Mucosa of rectum (tissue), 2 donors: ENCODE results near the gene MTA3.

ENCODE experiments used
- H3K27ac ChIP-seq, 2 donors: one replicate each; pipeline ENCODE4 v1.7.0; 2013; ENCODE audit warnings: inconsistent platforms in 2 of 2, low read depth in 2 of 2, low read length in 2 of 2
- H3K27me3 ChIP-seq, 2 donors: one replicate each; pipeline ENCODE4 v1.7.0; 2013; ENCODE audit warnings: low read length in 2 of 2; ENCODE audit not compliant: control insufficient read depth in 2 of 2, insufficient read depth in 2 of 2
- H3K36me3 ChIP-seq, 2 donors: one replicate each; pipeline ENCODE4 v1.7.0; 2013; ENCODE audit warnings: low read length in 2 of 2; ENCODE audit not compliant: control insufficient read depth in 2 of 2, insufficient read depth in 2 of 2
- H3K4me1 ChIP-seq, 2 donors: one replicate each; pipeline ENCODE4 v1.7.0; 2013; ENCODE audit warnings: low read length in 2 of 2, mild to moderate bottlenecking in 1 of 2; ENCODE audit not compliant: control insufficient read depth in 2 of 2, insufficient read depth in 2 of 2
- H3K4me3 ChIP-seq, 2 donors: one replicate each; pipeline ENCODE4 v1.7.0; 2013; ENCODE audit warnings: low read length in 2 of 2
- H3K9ac ChIP-seq, 2 donors: one replicate each; pipeline ENCODE4 v1.7.0; 2013; ENCODE audit warnings: low read length in 2 of 2, low read depth in 1 of 2, mild to moderate bottlenecking in 1 of 2
- H3K9me3 ChIP-seq, 2 donors: one replicate each; pipeline ENCODE4 v1.7.0; 2013; ENCODE audit warnings: low read length in 2 of 2; ENCODE audit not compliant: control insufficient read depth in 2 of 2
- donor health status: healthy.
- donor health status: Normal muscosa, but diverticular disease.

MTA3 gene

DNA sequence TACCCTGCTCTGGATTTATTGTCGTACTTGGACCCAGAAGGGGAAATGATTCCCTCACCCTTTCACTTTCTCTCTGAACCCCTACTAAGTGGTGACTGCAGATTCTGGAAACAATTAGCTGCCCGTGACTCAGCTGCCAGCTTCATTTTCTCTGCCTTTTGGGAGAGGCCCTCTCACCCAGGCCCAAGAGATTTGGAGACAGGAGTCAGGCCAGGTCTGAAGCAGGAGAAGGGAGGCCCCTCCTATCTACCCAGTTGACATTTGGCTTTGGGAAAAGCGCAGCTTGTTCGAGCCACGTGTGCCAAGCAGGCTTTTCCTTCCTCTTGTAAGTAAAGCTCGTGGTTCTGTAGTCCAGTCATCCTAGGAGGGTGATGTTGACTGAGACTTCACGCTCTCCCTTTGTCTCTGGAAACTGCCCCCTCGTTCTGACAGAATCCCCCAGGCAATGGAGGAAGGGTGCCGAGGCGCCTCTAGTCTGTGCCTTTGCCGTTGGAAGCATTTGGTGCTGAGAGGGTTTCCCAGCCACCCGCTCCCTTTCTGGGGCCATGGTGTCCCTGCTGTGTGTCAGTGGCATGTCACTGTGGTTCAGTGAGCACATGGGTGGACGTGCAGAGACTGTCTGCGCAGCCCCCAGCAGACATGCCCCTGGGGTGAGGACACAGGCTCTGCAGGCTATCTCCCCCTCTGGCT, 186.9 kb downstream of the MTA3 start:
- Histone ChIP-seq H3K36me3 (peaks cover 8 to 9% of the 10 kb centered on the region in 2 donors), H3K9me3 (no peaks in the 10 kb centered on the region), H3K4me3 (no peak overlapping the region), H3K27ac (no peak overlapping the region), H3K4me1 (peaks cover 0 to 2% of the 10 kb centered on the region in 2 donors), H3K9ac (no peak overlapping the region), H3K27me3 (no peaks in the 10 kb centered on the region)

DNA sequence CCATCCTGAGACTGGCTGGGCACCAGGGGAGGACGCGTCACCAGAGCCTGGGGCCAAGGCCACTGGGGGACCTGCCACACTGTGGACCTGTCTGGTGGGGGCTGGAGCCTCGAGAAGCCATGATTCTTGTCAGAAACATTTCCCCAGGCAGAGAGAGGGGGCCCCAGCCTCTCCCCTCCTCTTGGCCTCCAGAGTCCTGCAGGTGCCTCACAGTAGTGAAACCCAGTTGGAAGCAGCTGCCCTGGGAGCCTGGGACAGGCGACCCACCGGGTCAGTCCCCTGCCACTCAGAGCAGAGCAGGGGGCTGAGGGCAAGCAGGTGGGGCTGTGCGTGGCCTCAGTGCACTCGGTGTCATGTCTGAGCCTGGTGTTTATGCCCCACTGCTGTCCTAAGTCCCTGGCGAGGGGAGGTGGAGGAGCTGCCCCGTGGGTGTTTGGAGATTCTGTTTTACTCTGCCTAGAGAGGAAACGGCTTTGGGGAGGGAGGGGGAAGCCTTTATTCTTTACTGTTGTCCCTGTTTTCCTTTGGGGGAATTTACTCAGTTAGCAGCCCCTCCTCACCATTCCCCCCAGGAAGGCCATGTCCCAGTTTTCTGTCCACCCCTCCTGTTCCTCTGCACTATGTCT, 187.8 kb downstream of the MTA3 start:
- Histone ChIP-seq H3K27ac (no peak overlapping the region), H3K4me1 (peaks cover 0 to 2% of the 10 kb centered on the region in 2 donors), H3K9me3 (no peaks in the 10 kb centered on the region), H3K27me3 (no peaks in the 10 kb centered on the region), H3K9ac (no peak overlapping the region), H3K4me3 (no peak overlapping the region), H3K36me3 (peaks cover 8 to 9% of the 10 kb centered on the region in 2 donors)

DNA sequence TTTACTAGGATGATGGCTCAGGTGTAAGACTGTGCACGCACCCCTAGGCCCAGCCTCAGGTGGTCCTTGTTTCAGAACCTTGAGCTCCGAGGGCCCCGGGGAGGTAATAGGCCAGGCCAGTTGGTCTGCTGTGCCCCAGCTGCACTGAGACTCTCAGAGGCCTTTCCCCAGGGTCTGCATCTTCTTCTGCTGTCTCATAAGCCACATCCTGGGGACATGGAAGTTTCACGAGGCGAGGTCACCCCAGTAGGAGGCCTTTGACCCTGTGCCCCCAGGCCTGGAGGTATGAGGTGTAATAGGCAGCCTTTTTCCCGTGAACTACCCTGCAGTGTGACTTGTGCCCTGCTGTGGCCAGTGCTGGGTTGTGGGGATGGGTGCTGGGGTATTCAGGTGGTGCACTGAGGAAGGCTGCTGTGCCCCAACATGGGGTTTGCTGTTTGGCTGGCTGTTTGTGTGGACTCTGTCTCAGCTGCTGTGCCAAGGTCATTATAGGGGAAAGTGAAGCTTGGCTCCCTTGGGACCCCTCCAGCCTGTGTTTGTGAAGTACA, 188.6 kb downstream of the MTA3 start:
- Histone ChIP-seq H3K36me3 (peaks cover 8 to 9% of the 10 kb centered on the region in 2 donors), H3K9me3 (no peaks in the 10 kb centered on the region), H3K4me3 (no peak overlapping the region), H3K9ac (no peak overlapping the region), H3K27me3 (peaks cover 0 to 2% of the 10 kb centered on the region in 2 donors), H3K27ac (no peak overlapping the region), H3K4me1 (peaks cover 0 to 2% of the 10 kb centered on the region in 2 donors)

DNA sequence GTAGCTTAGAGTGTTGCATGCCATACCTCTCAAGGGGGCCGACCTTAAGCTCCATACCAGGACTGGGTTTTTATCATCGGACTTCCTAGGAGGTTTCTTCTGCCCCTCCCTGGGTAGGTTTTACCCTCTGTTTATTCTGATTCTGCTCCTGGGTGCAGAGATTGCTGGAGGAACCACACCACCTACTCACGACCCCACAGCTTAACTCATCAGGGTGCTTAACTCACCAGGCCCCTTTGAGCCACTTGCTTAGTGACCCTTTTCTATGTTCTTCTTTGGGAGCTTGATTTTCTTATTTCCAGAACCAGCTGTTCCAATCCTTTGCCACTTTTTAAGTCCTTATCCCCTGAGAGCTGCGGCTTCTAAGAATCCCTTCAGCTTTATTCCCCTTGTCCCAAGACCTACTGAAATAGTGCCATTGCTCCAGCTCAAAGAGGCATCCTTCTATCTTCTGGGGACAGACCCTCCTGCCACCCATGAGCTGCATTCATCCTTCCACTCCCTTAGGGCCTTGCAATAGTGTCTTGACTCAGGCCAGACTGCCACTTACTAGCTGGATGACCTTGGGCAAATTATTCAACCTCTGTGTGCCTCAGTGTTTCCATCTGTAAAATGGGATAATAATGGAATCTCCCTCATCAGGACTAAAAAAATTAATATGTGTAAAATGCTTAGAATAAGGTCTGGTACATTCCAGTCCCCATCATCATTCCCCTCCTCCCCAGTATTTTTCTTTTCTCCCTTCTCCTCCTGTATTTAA, 189.7 kb downstream of the MTA3 start:
- no peak overlapping the region for H3K27ac ChIP-seq
- H3K4me1 ChIP-seq, result peaks cover 0 to 2% of the 10 kb centered on the region in 2 donors
- H3K36me3 ChIP-seq, result peaks cover 6 to 7% of the 10 kb centered on the region in 2 donors
- no peak overlapping the region for H3K9ac ChIP-seq
- H3K9me3 ChIP-seq, result no peaks in the 10 kb centered on the region
- H3K27me3 ChIP-seq, result peaks cover 0 to 2% of the 10 kb centered on the region in 2 donors
- no peak overlapping the region for H3K4me3 ChIP-seq

DNA sequence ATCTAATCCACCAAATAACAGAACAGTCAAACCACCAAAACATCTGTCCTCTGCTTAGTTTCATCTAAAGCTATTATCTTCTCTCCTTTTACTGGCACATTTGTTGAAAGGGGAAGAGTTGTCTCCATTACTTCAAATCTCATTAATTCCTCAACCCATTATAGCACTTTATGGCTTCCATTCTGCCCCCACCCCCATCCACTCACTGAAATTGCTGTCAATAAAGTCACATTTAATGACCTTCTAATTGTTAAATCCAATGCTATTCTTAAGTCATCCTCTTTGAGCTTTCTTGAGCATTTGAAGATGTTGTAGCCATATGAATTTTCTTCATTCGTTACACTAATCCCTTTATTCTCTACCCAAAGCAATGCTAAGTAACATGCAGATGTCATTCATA, 190.3 kb downstream of the MTA3 start:
- H3K9ac ChIP-seq, result no peak overlapping the region
- peaks cover 0 to 2% of the 10 kb centered on the region in 2 donors for H3K27me3 ChIP-seq
- no peak overlapping the region for H3K27ac ChIP-seq
- peaks cover 0 to 4% of the 10 kb centered on the region in 2 donors for H3K36me3 ChIP-seq
- no peaks in the 10 kb centered on the region for H3K9me3 ChIP-seq
- no peak overlapping the region for H3K4me3 ChIP-seq
- H3K4me1 ChIP-seq, result peaks cover 0 to 2% of the 10 kb centered on the region in 2 donors

DNA sequence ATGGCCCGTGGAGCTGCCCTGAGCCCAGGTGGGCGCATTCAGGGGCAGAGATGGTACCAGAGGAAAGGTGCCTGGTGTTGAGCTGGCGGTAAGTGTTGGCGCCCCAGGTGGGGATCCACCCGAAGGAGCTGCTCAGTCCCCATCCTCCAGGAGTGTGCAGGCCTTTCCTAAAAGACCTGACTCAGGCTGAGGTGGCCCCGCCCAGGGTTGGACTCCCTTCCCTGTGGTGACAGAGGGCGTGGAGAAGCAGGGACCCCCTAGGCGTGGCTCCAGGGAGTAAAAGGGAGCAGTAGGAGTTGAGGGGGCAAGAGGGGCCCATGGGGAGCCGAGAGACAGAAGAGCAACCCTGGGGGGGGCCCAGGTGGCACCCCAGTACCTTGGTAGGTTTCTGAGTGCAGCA, 193.1 kb downstream of the MTA3 start:
- H3K27ac ChIP-seq, result no peak overlapping the region
- no peak overlapping the region for H3K9ac ChIP-seq
- H3K4me3 ChIP-seq, result no peak overlapping the region
- no peaks in the 10 kb centered on the region for H3K9me3 ChIP-seq
- no peaks in the 10 kb centered on the region for H3K4me1 ChIP-seq
- H3K36me3 ChIP-seq, result peaks cover 0 to 4% of the 10 kb centered on the region in 2 donors
- peaks cover 0 to 2% of the 10 kb centered on the region in 2 donors for H3K27me3 ChIP-seq

DNA sequence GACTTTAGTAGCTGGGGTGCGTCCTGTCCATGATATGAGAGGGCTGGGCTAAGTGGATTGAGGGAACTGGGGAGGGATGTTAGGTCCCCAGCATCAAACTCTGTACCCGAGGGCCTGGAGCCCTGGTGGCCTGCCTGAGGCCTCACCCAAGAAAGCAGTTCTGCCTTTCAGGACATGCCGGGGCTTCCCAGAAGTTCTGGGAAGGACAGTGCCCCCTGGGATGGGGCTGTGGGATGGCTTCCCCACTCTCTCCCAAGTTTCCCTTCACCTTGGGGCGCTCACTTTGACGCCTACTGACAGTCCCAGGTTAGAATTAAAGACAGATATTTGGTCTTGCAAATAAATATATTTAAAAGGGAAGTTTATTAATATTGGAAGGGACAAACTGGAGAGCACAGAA, 193.7 kb downstream of the MTA3 start:
- H3K4me3 ChIP-seq, result no peak overlapping the region
- peaks cover 0 to 4% of the 10 kb centered on the region in 2 donors for H3K36me3 ChIP-seq
- H3K4me1 ChIP-seq, result no peaks in the 10 kb centered on the region
- H3K9ac ChIP-seq, result no peak overlapping the region
- no peak overlapping the region for H3K27ac ChIP-seq
- H3K27me3 ChIP-seq, result peaks cover 0 to 2% of the 10 kb centered on the region in 2 donors
- no peaks in the 10 kb centered on the region for H3K9me3 ChIP-seq

DNA sequence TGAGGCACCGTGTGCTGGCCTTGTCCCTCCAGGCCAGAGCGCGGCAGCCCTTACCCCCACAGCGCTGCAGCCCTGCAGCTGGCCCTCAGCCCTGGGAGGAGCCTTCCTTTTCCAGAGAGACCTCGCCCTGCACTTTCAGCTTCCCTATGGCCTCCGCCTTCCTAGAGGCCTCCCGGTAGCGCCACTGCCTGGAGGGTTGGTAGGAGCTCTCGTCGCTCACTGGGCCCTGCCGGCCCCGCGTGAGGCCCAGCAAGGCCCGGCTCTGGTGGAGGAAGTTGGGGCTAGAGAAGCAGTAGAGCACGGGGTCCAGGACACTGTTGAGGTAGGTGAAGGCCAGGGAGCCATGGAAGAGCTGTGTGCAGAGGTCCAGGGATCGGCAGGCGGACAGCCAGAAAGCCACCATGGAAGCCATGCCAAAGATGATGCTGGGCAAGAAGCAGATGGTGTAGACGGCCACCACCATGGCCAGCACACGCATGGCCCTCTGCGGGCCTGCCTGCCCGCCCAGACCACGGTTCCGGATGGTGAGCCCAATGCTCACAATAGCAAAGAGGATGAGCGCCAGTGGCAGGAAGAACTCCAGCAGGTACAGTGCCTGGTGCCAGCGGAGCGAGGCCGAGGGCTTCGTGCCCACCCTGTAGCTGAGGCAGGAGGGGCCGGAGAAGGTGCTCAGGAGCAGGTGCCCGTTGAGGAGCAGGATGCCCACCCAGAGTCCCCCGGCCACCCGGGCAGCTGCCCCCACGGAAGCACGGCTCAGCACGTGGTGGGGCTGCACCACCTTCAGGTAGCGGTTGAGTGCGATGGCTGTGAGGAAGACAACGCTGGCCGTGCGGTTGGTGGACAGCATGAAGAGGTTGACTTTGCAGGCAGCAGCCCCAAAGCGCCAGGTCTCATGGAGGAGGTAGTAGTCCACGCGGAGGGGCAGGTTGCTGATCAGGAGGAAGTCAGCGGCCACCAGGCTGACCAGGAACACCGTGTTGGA, 194.7 kb downstream of the MTA3 start:
- peaks cover 0 to 4% of the 10 kb centered on the region in 2 donors for H3K36me3 ChIP-seq
- H3K4me1 ChIP-seq, result no peaks in the 10 kb centered on the region
- H3K4me3 ChIP-seq, result no peak overlapping the region
- H3K27ac ChIP-seq, result no peak overlapping the region
- H3K9me3 ChIP-seq, result no peaks in the 10 kb centered on the region
- peaks cover 0 to 2% of the 10 kb centered on the region in 2 donors for H3K27me3 ChIP-seq
- H3K9ac ChIP-seq, result no peak overlapping the region

DNA sequence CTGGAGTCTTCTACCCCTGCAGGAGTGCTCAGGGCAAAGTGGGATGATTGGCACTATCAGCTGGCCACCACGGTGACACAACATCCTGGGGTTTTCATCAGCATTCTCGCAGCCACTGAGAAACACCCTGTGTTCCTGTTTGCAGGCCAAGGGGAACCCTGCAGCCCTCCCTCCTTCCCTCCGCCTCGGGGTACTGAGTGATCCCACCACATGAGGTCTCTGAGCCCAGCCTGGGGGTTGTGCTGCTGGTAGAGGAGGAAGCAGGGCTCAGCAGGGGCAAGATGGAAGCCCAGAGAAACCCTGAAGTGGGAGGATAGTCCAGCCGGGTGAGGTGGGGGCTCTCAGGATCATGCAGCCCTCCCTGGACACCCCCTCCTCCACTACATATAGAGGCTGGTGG, 195.7 kb downstream of the MTA3 start, which contains the start of gene OXER1:
Gene OXER1, minus strand, starts transcription at position 40 of the 400 bp plus-strand sequence. CDS start 73 bp downstream, outside the sequence.
- no peaks in the 10 kb centered on the region for H3K9me3 ChIP-seq

More for the DNA sequence above, 195.7 kb downstream of the MTA3 start, which contains the start of gene OXER1:
- no peak within 1 kb of the TSS for H3K27ac ChIP-seq
- no peak within 1 kb of the TSS for H3K4me3 ChIP-seq
- peaks cover 0 to 4% of the 10 kb centered on the region in 2 donors for H3K36me3 ChIP-seq
- H3K9ac ChIP-seq, result no peak within 1 kb of the TSS
- H3K27me3 ChIP-seq, result peaks cover 0 to 2% of the 10 kb centered on the region in 2 donors
- no peaks in the 10 kb centered on the region for H3K4me1 ChIP-seq
